Mucosa of descending colon (tissue), 3 donors: Measurements from ENCODE around the gene CIAO2A. TPM values are rescaled to one million over a fixed set of nuclear protein-coding genes. Genes with fewer than 3 reads are reported as not detected.
"Not testable (repeated sequence)": the region's sequence is repeated elsewhere in the genome, so short reads cannot be mapped to it uniquely, and the experiment has no call there.

ENCODE experiments used
- ATAC-seq: fragments of 200-7000 bp; cut with Tn5 transposase; one replicate; pipeline ENCODE4 v1.9.1; 2020; ENCODE audit warnings: mild to moderate bottlenecking, moderate library complexity
- DNase-seq, 3 donors: peaks; one replicate each; pipeline ENCODE4 v3.0.0-alpha.2; 2020
- H3K36me3 ChIP-seq: fragments of 200-600 bp; one replicate; pipeline ENCODE4 v1.8.0; 2021; ENCODE audit warnings: low read depth, mild to moderate bottlenecking
- H3K4me1 ChIP-seq: fragments of 200-600 bp; one replicate; pipeline ENCODE4 v1.8.0; 2021; ENCODE audit warnings: low read depth, mild to moderate bottlenecking
- H3K4me3 ChIP-seq: fragments of 200-600 bp; one replicate; pipeline ENCODE4 v1.8.0; 2021; ENCODE audit warnings: mild to moderate bottlenecking
- H3K9me3 ChIP-seq: fragments of 200-600 bp; one replicate; pipeline ENCODE4 v1.8.0; 2021; ENCODE audit warnings: mild to moderate bottlenecking
- intact Hi-C, 2 donors: fragments of 100-400 bp; cut with DNase I in 1 of 2; cut with micrococcal nuclease in 1 of 2; formaldehyde crosslinking; loops; one replicate each; pipeline versions ENCODE4 v1.11.0 to v1.11.1; 2022; cut with DNase I, micrococcal nuclease
- total RNA-seq, 3 donors: library from RNA; stranded (reverse); fragmentation: NEBNext Ultra II Directional in 2 of 3; extraction: Animal tissue kit (Norgen Biotek cat#: 25700) in 2 of 3; gene quantifications; one replicate each; pipeline versions ENCODE4 v1.2.1 to v1.2.4, GENCODE V29; 2021 to 2023
- TF ChIP-seq, protein P1 (sequence below): fragments of 200-600 bp; IDR thresholded peaks from one replicate; pipeline ENCODE4 v1.8.0; 2022; ENCODE audit warnings: antibody characterized with exemption, mild to moderate bottlenecking
- donor health status: DM: no; HTN: no; CAD: no; lungs with moderate emphysema.
- donor health status: DM: no; HTN: no; CAD: no.
- donor health status: DM: no; HTN: yes; CAD: no.

The CIAO2A gene
- total RNA-seq, 3 donors from 2014 or later = 49.7 to 94.5 (median 78.9) TPM

GRCh38 chr15:64121614-64122013, 28.0 kb upstream of the CIAO2A start:
- ATAC-seq = no peak
- no peak for DNase-seq
- H3K4me1 ChIP-seq = no peaks in the 10 kb centered on the region
- peaks cover 13% of the 10 kb centered on the region for H3K36me3 ChIP-seq
- no peaks in the 10 kb centered on the region for H3K9me3 ChIP-seq
- H3K4me3 ChIP-seq = no peak overlapping the region
- TF ChIP-seq, protein P1, sequence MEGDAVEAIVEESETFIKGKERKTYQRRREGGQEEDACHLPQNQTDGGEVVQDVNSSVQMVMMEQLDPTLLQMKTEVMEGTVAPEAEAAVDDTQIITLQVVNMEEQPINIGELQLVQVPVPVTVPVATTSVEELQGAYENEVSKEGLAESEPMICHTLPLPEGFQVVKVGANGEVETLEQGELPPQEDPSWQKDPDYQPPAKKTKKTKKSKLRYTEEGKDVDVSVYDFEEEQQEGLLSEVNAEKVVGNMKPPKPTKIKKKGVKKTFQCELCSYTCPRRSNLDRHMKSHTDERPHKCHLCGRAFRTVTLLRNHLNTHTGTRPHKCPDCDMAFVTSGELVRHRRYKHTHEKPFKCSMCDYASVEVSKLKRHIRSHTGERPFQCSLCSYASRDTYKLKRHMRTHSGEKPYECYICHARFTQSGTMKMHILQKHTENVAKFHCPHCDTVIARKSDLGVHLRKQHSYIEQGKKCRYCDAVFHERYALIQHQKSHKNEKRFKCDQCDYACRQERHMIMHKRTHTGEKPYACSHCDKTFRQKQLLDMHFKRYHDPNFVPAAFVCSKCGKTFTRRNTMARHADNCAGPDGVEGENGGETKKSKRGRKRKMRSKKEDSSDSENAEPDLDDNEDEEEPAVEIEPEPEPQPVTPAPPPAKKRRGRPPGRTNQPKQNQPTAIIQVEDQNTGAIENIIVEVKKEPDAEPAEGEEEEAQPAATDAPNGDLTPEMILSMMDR = no peak
- intact Hi-C loops = no loop called here

DNA sequence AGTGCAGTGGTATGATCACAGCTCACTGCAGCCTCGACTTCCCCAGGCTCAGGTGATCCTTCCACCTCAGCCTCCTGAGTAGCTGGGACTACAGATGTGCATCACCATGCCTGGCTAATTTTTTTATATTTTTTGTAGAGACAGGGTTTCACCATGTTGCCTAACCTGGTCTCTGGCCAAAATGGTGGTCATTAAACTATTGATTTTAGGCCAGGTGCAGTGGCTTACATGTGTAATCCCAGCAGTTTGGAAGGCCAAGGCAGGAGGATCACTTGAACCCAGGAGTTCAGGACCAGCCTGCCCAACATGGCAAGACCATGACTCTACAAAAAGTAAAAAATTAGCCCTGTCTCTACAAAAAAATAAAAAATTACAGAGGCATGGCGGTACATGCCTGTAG, 26.7 kb upstream of the CIAO2A start:
- ATAC-seq, H3K4me3 ChIP-seq, DNase-seq, intact Hi-C loops, H3K4me1 ChIP-seq, H3K9me3 ChIP-seq: not testable (repeated sequence)
- peaks cover 13% of the 10 kb centered on the region for H3K36me3 ChIP-seq

DNA sequence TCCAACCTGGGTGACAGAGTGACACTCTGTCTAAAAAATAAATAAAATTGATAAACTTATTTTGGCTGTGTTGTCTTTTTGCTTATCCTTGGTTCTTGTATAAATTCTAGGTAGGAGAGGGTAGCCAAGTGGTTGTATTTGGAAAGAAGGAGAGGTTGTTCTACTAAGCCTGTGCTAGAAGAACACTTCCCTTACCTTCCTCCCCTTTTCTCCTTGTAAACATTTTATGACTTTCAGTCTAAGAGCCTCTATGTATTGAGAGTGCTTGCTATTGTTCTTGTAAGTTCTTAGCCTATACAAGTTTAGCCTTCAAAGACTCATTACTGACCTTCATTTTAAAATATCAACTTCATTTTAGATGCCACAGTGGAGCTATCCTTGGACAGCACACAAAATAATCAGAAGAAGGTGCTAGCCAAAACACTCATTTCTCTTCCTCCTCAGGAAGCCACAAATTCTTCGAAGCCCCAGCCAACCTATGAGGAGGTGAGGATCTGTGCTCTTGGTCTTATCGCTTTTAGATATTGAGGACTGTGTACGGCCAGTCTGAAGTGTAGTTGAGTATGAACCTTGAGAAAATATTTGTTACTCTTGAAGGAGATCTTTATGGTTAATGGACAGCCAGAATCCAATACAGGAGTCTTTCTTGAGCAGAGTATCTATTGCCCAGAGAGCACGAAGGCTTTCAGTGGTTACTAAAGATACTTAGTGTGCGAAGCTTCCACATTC, 24.3 kb upstream of the CIAO2A start:
- intact Hi-C loops = no loop called here
- TF ChIP-seq, protein P1 = no peak
- DNase-seq (no peak), ATAC-seq (peak; percentile 36)
- Histone ChIP-seq H3K9me3 (no peaks in the 10 kb centered on the region), H3K4me3 (no peak overlapping the region), H3K36me3 (peaks cover 23% of the 10 kb centered on the region), H3K4me1 (no peaks in the 10 kb centered on the region)

DNA sequence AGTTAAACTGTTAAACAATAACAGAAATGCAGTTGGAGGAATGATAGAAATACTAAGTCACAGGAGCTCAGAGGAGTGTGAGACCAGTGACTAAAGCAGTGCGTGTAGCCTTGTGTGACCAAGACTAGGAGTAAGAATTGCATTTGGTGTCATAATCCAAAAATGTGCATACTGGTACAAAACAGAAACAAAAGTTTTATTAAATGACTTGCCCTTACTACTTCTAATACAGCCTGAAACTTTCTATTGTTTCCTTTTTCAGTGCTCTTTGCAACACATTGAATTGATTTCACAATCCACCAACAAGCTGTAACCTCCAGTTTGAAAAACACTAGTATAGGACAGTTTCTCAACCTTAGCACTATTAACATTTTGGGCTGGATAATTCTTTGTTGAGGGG, 19.3 kb upstream of the CIAO2A start:
- DNase-seq (no peak), ATAC-seq (no peak)
- Histone ChIP-seq H3K36me3 (peaks cover 10% of the 10 kb centered on the region), H3K4me3 (no peak overlapping the region), H3K4me1 (no peaks in the 10 kb centered on the region), H3K9me3 (no peaks in the 10 kb centered on the region)
- TF ChIP-seq, protein P1 = no peak
- intact Hi-C loops = no loop called here

- Histone ChIP-seq H3K4me1 (no peaks in the 10 kb centered on the region), H3K36me3 (peaks cover 10% of the 10 kb centered on the region), H3K4me3 (no peak overlapping the region), H3K9me3 (no peaks in the 10 kb centered on the region)
- TF ChIP-seq, protein P1 = no peak
- intact Hi-C loops = no loop called here
- no peak for DNase-seq
- ATAC-seq = no peak
Measured at GRCh38 chr15:64112073-64112772, 18.6 kb upstream of the CIAO2A start.

DNA sequence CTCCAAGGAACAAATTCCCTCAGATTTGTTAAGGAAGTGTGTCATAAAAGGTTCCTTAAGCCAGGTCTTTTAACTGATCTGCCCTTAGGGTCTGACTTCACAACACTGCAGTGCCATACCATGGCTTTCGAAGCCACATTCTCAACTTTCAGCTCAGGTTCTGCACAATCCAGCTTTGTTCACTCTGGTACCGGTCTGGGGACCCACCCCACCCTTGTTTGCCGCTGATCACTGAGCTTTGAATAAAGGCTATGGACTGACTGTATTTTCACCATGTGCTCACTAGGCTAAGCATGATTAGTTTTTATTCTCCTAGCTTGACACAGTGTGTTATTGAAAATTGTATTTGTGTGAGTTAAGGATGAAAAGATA, 18.0 kb upstream of the CIAO2A start:
- DNase-seq (no peak), ATAC-seq (no peak)
- no peaks in the 10 kb centered on the region for H3K4me1 ChIP-seq

More for the DNA sequence above, 18.0 kb upstream of the CIAO2A start:
- no peak overlapping the region for H3K4me3 ChIP-seq
- TF ChIP-seq, protein P1 = no peak
- intact Hi-C loops = no loop called here
- peaks cover 10% of the 10 kb centered on the region for H3K36me3 ChIP-seq
- no peaks in the 10 kb centered on the region for H3K9me3 ChIP-seq
